ENCODE results near the gene TGFB1I1.
"Not testable (repeated sequence)": the region's sequence is repeated elsewhere in the genome, so short reads cannot be mapped to it uniquely, and the experiment has no call there.

Gene TGFB1I1

DNA sequence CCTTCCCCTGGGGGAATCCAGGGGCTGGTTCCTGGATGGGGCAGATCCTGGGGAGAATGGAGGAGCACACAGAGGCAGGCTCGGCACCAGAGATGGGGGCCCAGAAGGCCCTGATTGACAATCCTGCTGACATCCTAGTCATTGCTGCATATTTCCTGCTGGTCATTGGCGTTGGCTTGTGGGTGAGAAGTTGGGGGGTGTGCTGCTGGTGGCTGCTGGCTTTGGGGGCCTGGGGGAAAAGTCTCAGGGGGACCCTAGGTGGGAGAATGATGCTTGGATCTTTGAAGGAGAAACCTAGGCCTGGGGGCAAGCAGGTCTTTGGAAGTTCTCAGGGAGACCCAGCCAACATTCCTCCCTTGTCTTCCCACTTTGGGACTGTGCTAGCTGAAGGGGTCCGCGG is 11.1 kb downstream of the TGFB1I1 start, which contains the start of gene SLC5A2:
TSS of gene SLC5A2 (plus strand) at position 43 of the 400 bp plus-strand sequence. CDS start at position 57, 14 bp downstream.
- TF ChIP-seq EZH2phosphoT487 (IDR thresholded peaks at IDR 0.05; ENCODE audit: borderline replicate concordance, low read length), result no peak
- TF ChIP-seq, protein P1, sequence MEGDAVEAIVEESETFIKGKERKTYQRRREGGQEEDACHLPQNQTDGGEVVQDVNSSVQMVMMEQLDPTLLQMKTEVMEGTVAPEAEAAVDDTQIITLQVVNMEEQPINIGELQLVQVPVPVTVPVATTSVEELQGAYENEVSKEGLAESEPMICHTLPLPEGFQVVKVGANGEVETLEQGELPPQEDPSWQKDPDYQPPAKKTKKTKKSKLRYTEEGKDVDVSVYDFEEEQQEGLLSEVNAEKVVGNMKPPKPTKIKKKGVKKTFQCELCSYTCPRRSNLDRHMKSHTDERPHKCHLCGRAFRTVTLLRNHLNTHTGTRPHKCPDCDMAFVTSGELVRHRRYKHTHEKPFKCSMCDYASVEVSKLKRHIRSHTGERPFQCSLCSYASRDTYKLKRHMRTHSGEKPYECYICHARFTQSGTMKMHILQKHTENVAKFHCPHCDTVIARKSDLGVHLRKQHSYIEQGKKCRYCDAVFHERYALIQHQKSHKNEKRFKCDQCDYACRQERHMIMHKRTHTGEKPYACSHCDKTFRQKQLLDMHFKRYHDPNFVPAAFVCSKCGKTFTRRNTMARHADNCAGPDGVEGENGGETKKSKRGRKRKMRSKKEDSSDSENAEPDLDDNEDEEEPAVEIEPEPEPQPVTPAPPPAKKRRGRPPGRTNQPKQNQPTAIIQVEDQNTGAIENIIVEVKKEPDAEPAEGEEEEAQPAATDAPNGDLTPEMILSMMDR (IDR thresholded peaks at IDR 0.05; ENCODE audit: low read depth, low read length, poor library complexity, severe bottlenecking), result no peak
- no peak within 1 kb of the TSS for H3K27ac ChIP-seq (ENCODE audit: low read depth, low read length)
- no peaks in the 10 kb centered on the region for H3K9me2 ChIP-seq (replicated peaks; ENCODE audit: control insufficient read depth, low read length)
- peaks cover 25% of the 10 kb centered on the region for H3K27me3 ChIP-seq (ENCODE audit: control insufficient read depth, low read length)
- no peaks in the 10 kb centered on the region for H3F3A ChIP-seq (ENCODE audit: control insufficient read depth, insufficient read depth)
- H3K4me3 ChIP-seq (ENCODE audit: low read length), result no peak within 1 kb of the TSS
- H3K36me3 ChIP-seq (ENCODE audit: control insufficient read depth, low read length), result no peaks in the 10 kb centered on the region
- peaks cover 7% of the 10 kb centered on the region for H3K4me1 ChIP-seq (ENCODE audit: control insufficient read depth, low read length)
- H3K9me3 ChIP-seq (ENCODE audit: control insufficient read depth, insufficient read depth, low read length), result no peaks in the 10 kb centered on the region
- H3K79me2 ChIP-seq (ENCODE audit: control insufficient read depth, low read length), result no peaks in the 10 kb centered on the region
- no peak within 1 kb of the TSS for H3K4me2 ChIP-seq (ENCODE audit: low read length)
- no peaks in the 10 kb centered on the region for H4K20me1 ChIP-seq (ENCODE audit: control insufficient read depth, insufficient read depth, low read depth, low read length)

DNA sequence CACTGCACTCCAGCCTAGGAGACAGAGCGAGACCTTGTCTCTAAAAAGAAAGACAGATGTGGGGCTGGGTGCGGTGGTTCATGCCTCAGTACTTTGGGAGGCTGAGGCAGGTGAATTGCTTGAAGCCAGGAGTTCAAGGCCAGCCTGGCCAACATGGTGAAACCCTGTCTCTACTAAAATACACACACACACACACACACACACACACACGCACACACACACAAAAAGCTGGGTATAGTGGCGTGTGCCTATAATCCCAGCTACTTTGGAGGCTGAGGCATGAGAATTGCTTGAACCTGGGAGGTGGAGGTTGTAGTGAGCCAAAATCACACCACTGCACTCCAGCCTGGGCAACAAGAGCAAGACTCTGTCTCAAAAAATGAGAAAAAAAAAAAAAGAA is 12.1 kb downstream of the TGFB1I1 start:
- not testable (repeated sequence) for H4K20me1 ChIP-seq (ENCODE audit: control insufficient read depth, insufficient read depth, low read depth, low read length); H3K4me1 ChIP-seq (ENCODE audit: control insufficient read depth, low read length); H3K4me2 ChIP-seq (ENCODE audit: low read length); H3K9me2 ChIP-seq (replicated peaks; ENCODE audit: control insufficient read depth, low read length); H3F3A ChIP-seq (ENCODE audit: control insufficient read depth, insufficient read depth); H3K4me3 ChIP-seq (ENCODE audit: low read length); H3K79me2 ChIP-seq (ENCODE audit: control insufficient read depth, low read length); H3K9me3 ChIP-seq (ENCODE audit: control insufficient read depth, insufficient read depth, low read length); H3K27ac ChIP-seq (ENCODE audit: low read depth, low read length); H3K36me3 ChIP-seq (ENCODE audit: control insufficient read depth, low read length)
- H3K27me3 ChIP-seq (ENCODE audit: control insufficient read depth, low read length), result peaks cover 21% of the 10 kb centered on the region

DNA sequence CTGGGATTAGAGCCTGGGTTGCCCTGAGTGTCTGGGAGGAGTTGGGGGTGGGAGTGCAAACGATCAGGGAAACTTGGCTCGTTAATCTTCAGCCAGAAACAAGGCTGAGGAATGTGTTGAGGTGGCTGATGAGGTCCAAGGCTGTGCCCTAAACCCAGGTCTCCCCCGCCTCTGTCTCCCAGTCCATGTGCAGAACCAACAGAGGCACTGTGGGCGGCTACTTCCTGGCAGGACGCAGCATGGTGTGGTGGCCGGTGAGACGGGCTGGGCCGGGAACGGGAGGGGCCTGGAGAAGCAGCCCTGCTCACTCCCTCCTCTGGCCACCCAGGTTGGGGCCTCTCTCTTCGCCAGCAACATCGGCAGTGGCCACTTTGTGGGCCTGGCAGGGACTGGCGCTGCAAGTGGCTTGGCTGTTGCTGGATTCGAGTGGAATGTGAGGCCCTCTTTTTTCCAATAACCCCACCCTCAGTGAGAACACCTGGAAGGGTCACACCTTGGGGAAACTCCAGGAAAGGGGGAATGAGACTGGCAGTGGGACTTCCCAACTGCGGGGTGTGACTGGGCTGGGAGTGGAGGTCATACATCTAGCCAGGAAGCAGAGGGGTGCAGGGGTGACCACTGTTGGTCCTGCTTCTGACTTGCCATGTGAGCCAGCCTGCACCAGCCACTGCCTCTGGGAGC is 12.7 kb downstream of the TGFB1I1 start:
- Histone ChIP-seq H3K4me2 (ENCODE audit: low read length) (no peak overlapping the region), H3K27me3 (ENCODE audit: control insufficient read depth, low read length) (peaks cover 20% of the 10 kb centered on the region)
- TF ChIP-seq, protein P1 (IDR thresholded peaks at IDR 0.05; ENCODE audit: low read depth, low read length, poor library complexity, severe bottlenecking), result no peak
- no peak for TF ChIP-seq EZH2phosphoT487 (IDR thresholded peaks at IDR 0.05; ENCODE audit: borderline replicate concordance, low read length)

DNA sequence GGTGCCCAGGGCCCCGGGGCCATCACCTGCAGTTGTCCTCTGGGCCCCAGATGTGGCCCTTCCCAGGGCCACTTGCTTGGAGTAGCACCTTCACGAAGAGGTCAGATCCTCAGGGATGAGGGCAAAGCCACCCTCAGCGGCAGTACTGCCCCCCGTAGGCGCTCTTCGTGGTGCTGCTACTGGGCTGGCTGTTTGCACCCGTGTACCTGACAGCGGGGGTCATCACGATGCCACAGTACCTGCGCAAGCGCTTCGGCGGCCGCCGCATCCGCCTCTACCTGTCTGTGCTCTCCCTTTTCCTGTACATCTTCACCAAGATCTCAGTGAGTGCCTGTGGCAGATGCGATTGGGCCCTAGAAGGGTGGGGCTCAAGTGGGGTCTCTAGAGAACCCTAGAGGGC is 13.6 kb downstream of the TGFB1I1 start:
- Histone ChIP-seq H4K20me1 (ENCODE audit: control insufficient read depth, insufficient read depth, low read depth, low read length) (no peaks in the 10 kb centered on the region), H3K27me3 (ENCODE audit: control insufficient read depth, low read length) (peaks cover 18% of the 10 kb centered on the region), H3K4me2 (ENCODE audit: low read length) (no peak overlapping the region), H3K4me3 (ENCODE audit: low read length) (no peak overlapping the region), H3K9me2 (replicated peaks; ENCODE audit: control insufficient read depth, low read length) (no peaks in the 10 kb centered on the region), H3K4me1 (ENCODE audit: control insufficient read depth, low read length) (peaks cover 7% of the 10 kb centered on the region), H3K9me3 (ENCODE audit: control insufficient read depth, insufficient read depth, low read length) (no peaks in the 10 kb centered on the region), H3F3A (ENCODE audit: control insufficient read depth, insufficient read depth) (no peaks in the 10 kb centered on the region), H3K79me2 (ENCODE audit: control insufficient read depth, low read length) (no peaks in the 10 kb centered on the region), H3K27ac (ENCODE audit: low read depth, low read length) (no peak overlapping the region), H3K36me3 (ENCODE audit: control insufficient read depth, low read length) (no peaks in the 10 kb centered on the region)
- TF ChIP-seq, protein P1 (IDR thresholded peaks at IDR 0.05; ENCODE audit: low read depth, low read length, poor library complexity, severe bottlenecking), result no peak
- TF ChIP-seq EZH2phosphoT487 (IDR thresholded peaks at IDR 0.05; ENCODE audit: borderline replicate concordance, low read length), result no peak

More for the DNA sequence above, 12.7 kb downstream of the TGFB1I1 start:
- Histone ChIP-seq H3K4me3 (ENCODE audit: low read length) (no peak overlapping the region), H3K36me3 (ENCODE audit: control insufficient read depth, low read length) (no peaks in the 10 kb centered on the region), H4K20me1 (ENCODE audit: control insufficient read depth, insufficient read depth, low read depth, low read length) (no peaks in the 10 kb centered on the region), H3K4me1 (ENCODE audit: control insufficient read depth, low read length) (peaks cover 7% of the 10 kb centered on the region), H3K9me2 (replicated peaks; ENCODE audit: control insufficient read depth, low read length) (no peaks in the 10 kb centered on the region), H3F3A (ENCODE audit: control insufficient read depth, insufficient read depth) (no peaks in the 10 kb centered on the region), H3K27ac (ENCODE audit: low read depth, low read length) (no peak overlapping the region), H3K9me3 (ENCODE audit: control insufficient read depth, insufficient read depth, low read length) (no peaks in the 10 kb centered on the region), H3K79me2 (ENCODE audit: control insufficient read depth, low read length) (no peaks in the 10 kb centered on the region)
